HepG2 (cell line): ENCODE data around the gene ID3. TPM values are rescaled to one million over a fixed set of nuclear protein-coding genes. Genes with fewer than 3 reads are reported as not detected.

Source experiments
- ELF3 ChIP-seq: IDR thresholded peaks from 2 replicates; pipeline ENCODE4 v1.6.1; 2016; ENCODE audit warnings: missing genetic modification reagents, missing compliant biosample characterization
- HOXA3 ChIP-seq: sonication (generic); formaldehyde crosslinking; IDR thresholded peaks from 2 replicates; pipeline ENCODE4 v1.5.0; 2020; ENCODE audit warnings: missing genetic modification reagents
- IKZF4 ChIP-seq: sonication (generic); formaldehyde crosslinking; IDR thresholded peaks from 2 replicates; pipeline ENCODE4 v1.5.1; 2020; ENCODE audit warnings: borderline replicate concordance, mild to moderate bottlenecking, low read depth, missing genetic modification reagents; ENCODE audit errors: not compliant biosample characterization
- MIXL1 ChIP-seq: IDR thresholded peaks from 2 replicates; pipeline ENCODE4 v1.6.1; 2016
- TAF1 ChIP-seq: sonication (generic); formaldehyde crosslinking; IDR thresholded peaks from 2 replicates; pipeline ENCODE4 v1.4.0; 2020; ENCODE audit warnings: missing genetic modification reagents
- TEAD3 ChIP-seq: optimal IDR thresholded peaks from 2 replicates; pipeline ENCODE3; 2016; ENCODE audit warnings: borderline replicate concordance
- TOE1 ChIP-seq: sonication (generic); formaldehyde crosslinking; IDR thresholded peaks from 2 replicates; pipeline ENCODE4 v1.4.0; 2020; ENCODE audit warnings: mild to moderate bottlenecking, missing genetic modification reagents
- ZFP36 ChIP-seq: fragments of 150-350 bp; IDR thresholded peaks from 2 replicates; pipeline ENCODE4 v1.6.1; 2018; ENCODE audit warnings: borderline replicate concordance, low read length, low read depth; ENCODE audit not compliant: partially characterized antibody
- ZNF672 ChIP-seq: sonication (generic); formaldehyde crosslinking; IDR thresholded peaks from 2 replicates; pipeline ENCODE4 v1.8.1; 2022; ENCODE audit warnings: missing genetic modification reagents
- polyA plus RNA-seq, 8 experiments: library from polyadenylated mRNA; depleted of rRNA in 3 of 8; stranded (reverse) in 7 of 8; unstranded in 1 of 8; fragments of >200 nt; fragmentation: Illumina TruSeq in 4 of 8; extraction: Trizol in 4 of 8; gene quantifications; 2 replicates each; pipeline versions ENCODE4 v1.2.1 to v1.2.3, GENCODE V29; 2011 to 2016; ENCODE audit warnings: low read depth in 4 of 8, missing spikeins in 1 of 8, mixed read lengths in 1 of 8; ENCODE audit not compliant: insufficient read depth in 1 of 8
- total RNA-seq, 5 experiments: library from RNA; depleted of rRNA; stranded (reverse); fragments of >200 nt; fragmentation: Illumina TruSeq; extraction: Trizol; gene quantifications; 2 replicates each; pipeline ENCODE4 v1.2.3, GENCODE V29; 2016; ENCODE audit warnings: low read depth in 1 of 5
- TF ChIP-seq, protein P1 (sequence below): IDR thresholded peaks from 2 replicates; pipeline ENCODE4 v1.6.1; 2016; ENCODE audit warnings: low read depth, missing genetic modification reagents, missing compliant biosample characterization
- TF ChIP-seq, protein P2 (sequence below): sonication (generic); formaldehyde crosslinking; IDR thresholded peaks from 2 replicates; pipeline ENCODE4 v1.8.1; 2023; ENCODE audit warnings: mild to moderate bottlenecking, missing genetic modification reagents, borderline replicate concordance
- TF ChIP-seq, protein P3 (sequence below): fragments of 450-650 bp; IDR thresholded peaks from 2 replicates; pipeline ENCODE4 v1.6.1; 2016
- TF ChIP-seq, protein P4 (sequence below): sonication (generic); formaldehyde crosslinking; IDR thresholded peaks from 2 replicates; pipeline ENCODE4 v1.4.0; 2020; ENCODE audit warnings: missing genetic modification reagents
- TF ChIP-seq, protein P5 (sequence below): sonication (generic); formaldehyde crosslinking; IDR thresholded peaks from 2 replicates; pipeline ENCODE4 v1.5.1; 2020; ENCODE audit warnings: missing genetic modification reagents, mild to moderate bottlenecking, borderline replicate concordance
- TF ChIP-seq, protein P6 (sequence below): sonication (generic); formaldehyde crosslinking; IDR thresholded peaks from 2 replicates; pipeline ENCODE4 v1.4.0; 2020; ENCODE audit warnings: mild to moderate bottlenecking, missing genetic modification reagents

The ID3 gene
- total and polyA plus RNA-seq, 2 of the 13 experiments (the other 11 are each of a cell fraction or from before 2014, with no cell fraction given): 64.8 to 115 TPM

DNA sequence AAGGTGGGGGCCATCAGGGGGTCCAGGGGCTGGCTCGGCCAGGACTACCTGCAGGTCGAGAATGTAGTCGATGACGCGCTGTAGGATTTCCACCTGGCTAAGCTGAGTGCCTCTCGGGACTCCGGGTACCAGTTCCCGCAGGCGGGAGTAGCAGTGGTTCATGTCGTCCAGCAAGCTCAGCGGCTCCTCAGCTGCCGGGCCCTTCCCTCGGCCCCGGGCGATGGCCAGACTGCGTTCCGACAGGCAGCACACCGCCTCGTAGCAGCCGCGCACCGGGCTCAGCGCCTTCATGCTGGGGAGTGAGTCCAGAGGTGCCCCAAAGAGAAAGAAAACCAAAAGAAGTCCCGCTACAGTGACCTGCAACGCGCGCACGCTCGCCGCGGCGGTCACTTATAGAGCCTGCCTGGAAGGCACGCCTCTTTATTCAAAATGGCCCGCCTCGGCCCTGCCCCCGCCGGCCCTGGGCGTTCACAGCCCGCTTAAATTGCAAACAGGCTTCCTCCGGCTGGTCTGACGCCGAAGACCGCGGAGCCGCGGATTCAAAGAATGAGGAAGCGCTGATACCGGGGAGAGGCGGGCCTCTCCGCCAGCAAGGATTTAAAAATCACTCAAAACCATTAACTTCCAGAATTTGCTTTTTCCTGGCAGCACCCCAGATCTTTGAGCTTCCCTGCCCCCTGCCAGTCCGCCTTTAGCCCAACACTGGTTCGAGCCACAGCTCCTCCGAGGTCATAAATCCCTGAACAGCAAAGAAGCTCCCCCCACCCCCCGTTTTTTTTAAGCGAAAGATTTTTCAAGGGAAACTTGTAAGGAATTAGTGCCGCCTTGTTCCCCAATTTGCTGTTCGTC, at the start of gene ID3 (continued):
- TF ChIP-seq, protein P1, sequence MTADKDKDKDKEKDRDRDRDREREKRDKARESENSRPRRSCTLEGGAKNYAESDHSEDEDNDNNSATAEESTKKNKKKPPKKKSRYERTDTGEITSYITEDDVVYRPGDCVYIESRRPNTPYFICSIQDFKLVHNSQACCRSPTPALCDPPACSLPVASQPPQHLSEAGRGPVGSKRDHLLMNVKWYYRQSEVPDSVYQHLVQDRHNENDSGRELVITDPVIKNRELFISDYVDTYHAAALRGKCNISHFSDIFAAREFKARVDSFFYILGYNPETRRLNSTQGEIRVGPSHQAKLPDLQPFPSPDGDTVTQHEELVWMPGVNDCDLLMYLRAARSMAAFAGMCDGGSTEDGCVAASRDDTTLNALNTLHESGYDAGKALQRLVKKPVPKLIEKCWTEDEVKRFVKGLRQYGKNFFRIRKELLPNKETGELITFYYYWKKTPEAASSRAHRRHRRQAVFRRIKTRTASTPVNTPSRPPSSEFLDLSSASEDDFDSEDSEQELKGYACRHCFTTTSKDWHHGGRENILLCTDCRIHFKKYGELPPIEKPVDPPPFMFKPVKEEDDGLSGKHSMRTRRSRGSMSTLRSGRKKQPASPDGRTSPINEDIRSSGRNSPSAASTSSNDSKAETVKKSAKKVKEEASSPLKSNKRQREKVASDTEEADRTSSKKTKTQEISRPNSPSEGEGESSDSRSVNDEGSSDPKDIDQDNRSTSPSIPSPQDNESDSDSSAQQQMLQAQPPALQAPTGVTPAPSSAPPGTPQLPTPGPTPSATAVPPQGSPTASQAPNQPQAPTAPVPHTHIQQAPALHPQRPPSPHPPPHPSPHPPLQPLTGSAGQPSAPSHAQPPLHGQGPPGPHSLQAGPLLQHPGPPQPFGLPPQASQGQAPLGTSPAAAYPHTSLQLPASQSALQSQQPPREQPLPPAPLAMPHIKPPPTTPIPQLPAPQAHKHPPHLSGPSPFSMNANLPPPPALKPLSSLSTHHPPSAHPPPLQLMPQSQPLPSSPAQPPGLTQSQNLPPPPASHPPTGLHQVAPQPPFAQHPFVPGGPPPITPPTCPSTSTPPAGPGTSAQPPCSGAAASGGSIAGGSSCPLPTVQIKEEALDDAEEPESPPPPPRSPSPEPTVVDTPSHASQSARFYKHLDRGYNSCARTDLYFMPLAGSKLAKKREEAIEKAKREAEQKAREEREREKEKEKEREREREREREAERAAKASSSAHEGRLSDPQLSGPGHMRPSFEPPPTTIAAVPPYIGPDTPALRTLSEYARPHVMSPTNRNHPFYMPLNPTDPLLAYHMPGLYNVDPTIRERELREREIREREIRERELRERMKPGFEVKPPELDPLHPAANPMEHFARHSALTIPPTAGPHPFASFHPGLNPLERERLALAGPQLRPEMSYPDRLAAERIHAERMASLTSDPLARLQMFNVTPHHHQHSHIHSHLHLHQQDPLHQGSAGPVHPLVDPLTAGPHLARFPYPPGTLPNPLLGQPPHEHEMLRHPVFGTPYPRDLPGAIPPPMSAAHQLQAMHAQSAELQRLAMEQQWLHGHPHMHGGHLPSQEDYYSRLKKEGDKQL (CRISPR knock-in tag): no peak
- TF ChIP-seq MIXL1 (CRISPR knock-in tag): no peak
- TF ChIP-seq, protein P2, sequence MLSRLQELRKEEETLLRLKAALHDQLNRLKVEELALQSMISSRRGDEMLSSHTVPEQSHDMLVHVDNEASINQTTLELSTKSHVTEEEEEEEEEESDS (CRISPR knock-in tag): peak; percentile 72; the same call in 1 of the 2 replicates
- TF ChIP-seq, protein P3, sequence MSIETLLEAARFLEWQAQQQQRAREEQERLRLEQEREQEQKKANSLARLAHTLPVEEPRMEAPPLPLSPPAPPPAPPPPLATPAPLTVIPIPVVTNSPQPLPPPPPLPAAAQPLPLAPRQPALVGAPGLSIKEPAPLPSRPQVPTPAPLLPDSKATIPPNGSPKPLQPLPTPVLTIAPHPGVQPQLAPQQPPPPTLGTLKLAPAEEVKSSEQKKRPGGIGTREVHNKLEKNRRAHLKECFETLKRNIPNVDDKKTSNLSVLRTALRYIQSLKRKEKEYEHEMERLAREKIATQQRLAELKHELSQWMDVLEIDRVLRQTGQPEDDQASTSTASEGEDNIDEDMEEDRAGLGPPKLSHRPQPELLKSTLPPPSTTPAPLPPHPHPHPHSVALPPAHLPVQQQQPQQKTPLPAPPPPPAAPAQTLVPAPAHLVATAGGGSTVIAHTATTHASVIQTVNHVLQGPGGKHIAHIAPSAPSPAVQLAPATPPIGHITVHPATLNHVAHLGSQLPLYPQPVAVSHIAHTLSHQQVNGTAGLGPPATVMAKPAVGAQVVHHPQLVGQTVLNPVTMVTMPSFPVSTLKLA: no peak
- TF ChIP-seq, protein P4, sequence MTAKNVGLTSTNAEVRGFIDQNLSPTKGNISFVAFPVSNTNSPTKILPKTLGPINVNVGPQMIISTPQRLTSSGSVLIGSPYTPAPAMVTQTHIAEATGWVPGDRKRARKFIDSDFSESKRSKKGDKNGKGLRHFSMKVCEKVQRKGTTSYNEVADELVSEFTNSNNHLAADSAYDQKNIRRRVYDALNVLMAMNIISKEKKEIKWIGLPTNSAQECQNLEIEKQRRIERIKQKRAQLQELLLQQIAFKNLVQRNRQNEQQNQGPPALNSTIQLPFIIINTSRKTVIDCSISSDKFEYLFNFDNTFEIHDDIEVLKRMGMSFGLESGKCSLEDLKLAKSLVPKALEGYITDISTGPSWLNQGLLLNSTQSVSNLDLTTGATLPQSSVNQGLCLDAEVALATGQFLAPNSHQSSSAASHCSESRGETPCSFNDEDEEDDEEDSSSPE: peak; percentile 77; the same call in 1 of the 2 replicates
- peak; percentile 91 for TF ChIP-seq ELF3
- TF ChIP-seq, protein P5, sequence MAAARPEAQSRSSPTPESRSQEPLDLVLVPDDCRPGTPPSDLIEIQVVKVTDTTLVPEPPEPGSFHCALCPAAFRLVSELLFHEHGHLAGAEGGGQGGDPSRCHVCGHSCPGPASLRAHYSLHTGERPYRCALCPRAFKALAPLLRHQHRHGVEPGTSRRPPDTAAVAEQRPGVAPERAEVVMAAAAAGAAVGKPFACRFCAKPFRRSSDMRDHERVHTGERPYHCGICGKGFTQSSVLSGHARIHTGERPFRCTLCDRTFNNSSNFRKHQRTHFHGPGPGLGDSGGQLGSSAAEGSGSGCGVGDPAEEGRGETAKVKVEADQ: no peak
- TF ChIP-seq IKZF4 (CRISPR knock-in tag): peak; percentile 39
- TF ChIP-seq TAF1 (CRISPR knock-in tag): peak; percentile 79
- TF ChIP-seq HOXA3 (CRISPR knock-in tag): peak; percentile 37
- TF ChIP-seq TOE1: no peak
- TF ChIP-seq, protein P6, sequence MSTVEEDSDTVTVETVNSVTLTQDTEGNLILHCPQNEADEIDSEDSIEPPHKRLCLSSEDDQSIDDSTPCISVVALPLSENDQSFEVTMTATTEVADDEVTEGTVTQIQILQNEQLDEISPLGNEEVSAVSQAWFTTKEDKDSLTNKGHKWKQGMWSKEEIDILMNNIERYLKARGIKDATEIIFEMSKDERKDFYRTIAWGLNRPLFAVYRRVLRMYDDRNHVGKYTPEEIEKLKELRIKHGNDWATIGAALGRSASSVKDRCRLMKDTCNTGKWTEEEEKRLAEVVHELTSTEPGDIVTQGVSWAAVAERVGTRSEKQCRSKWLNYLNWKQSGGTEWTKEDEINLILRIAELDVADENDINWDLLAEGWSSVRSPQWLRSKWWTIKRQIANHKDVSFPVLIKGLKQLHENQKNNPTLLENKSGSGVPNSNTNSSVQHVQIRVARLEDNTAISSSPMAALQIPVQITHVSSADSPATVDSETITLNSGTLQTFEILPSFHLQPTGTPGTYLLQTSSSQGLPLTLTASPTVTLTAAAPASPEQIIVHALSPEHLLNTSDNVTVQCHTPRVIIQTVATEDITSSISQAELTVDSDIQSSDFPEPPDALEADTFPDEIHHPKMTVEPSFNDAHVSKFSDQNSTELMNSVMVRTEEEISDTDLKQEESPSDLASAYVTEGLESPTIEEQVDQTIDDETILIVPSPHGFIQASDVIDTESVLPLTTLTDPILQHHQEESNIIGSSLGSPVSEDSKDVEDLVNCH (CRISPR knock-in tag): no peak
- no peak for TF ChIP-seq ZFP36
- no peak for TF ChIP-seq ZNF672
- TF ChIP-seq TEAD3 (CRISPR knock-in tag): peak; percentile 84
